Erythroblast (primary cell): Measurements from ENCODE around the gene FAM161B.
"Not testable (repeated sequence)": the region's sequence is repeated elsewhere in the genome, so short reads cannot be mapped to it uniquely, and the experiment has no call there.

ENCODE experiments used
- DNase-seq, 2 experiments: peaks; one replicate each; lab custom pipeline; 2025; lab: John Stamatoyannopoulos, UW
- GATA1 ChIP-seq: IDR thresholded peaks from 2 replicates; pipeline ENCODE4 v1.6.1; 2011; ENCODE audit warnings: low read depth, mild to moderate bottlenecking, control low read depth, low read length, moderate library complexity
- POLR2A ChIP-seq: IDR thresholded peaks from 2 replicates; pipeline ENCODE4 v1.6.1; 2011; ENCODE audit warnings: mild to moderate bottlenecking, low read length

FAM161B gene, protein sequence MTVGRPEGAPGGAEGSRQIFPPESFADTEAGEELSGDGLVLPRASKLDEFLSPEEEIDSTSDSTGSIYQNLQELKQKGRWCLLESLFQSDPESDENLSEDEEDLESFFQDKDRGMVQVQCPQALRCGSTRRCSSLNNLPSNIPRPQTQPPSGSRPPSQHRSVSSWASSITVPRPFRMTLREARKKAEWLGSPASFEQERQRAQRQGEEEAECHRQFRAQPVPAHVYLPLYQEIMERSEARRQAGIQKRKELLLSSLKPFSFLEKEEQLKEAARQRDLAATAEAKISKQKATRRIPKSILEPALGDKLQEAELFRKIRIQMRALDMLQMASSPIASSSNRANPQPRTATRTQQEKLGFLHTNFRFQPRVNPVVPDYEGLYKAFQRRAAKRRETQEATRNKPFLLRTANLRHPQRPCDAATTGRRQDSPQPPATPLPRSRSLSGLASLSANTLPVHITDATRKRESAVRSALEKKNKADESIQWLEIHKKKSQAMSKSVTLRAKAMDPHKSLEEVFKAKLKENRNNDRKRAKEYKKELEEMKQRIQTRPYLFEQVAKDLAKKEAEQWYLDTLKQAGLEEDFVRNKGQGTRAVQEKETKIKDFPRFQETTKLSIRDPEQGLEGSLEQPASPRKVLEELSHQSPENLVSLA

DNA sequence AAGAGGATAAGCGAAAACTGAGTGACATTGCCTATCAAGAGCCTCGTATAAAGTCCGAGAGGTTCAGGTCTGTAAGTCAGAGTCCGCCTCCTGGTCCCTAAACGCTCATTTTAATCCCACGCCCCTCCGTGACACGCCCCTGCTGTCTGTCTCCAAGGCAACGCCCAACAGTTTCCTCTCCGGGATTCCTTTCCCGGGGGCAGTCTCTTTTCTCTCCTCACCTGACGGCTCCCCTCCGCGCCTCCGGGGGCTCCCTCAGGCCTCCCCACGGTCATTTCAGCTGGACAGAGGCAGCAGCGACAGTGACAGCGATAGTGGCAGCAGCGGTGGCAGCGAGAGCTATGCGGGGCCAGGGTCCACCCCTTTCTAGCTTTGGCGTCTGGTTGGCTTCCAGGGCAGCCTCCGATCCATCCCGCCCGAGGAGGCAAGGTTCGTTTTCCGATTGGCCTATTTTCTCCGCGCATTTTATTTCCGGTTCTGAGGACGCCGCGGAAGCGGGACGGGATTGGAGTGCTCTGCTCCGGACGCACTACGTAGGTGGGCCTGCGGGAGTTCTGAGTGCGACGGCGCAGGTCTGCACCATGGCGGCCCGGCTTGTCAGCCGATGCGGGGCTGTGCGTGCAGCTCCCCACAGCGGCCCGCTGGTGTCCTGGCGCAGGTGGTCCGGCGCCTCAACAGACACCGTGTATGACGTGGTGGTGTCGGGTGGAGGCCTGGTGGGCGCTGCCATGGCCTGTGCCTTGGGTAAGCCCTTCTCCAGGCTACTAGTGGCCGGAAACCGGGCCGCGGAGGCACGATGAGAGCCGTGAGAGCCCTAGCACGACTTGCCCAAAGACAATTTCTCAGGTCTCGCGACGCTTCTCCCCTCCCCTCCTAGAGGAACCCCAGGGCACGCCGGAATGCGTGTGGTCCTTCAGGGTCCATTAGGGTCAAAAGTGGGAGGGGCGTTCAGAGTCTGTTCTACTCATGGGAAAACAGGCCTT is at the start of gene FAM161B, which contains the start of gene COQ6:
Gene FAM161B (minus strand): TSS at position 343 of the 983 bp plus-strand sequence. CDS start 68 bp downstream, at position 275.
Gene COQ6 (plus strand): TSS at position 551 of the 983 bp plus-strand sequence. CDS start 31 bp downstream, at position 582.
- TF ChIP-seq POLR2A (peak; percentile 93), GATA1 (no peak)
- peak; percentile 96 for DNase-seq

DNA sequence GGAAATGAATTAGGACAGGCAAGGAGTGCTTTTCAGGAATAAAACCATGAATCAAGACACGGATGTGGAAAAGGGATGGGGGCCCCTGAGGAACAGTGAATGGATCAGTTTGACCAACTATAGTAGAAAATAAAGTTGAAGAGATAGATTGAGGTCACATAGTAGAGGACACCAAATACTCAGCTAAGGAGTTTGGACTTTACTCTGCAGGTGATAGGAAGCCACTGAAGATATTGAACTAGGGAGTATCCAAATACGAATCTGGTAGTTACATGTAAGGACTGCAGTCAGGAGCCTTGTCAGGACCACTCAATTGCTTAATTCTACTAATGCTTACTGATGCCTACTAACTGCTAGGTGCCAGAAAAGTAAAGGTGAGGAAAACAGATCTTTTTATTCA is 48.8 kb upstream of the FAM161B start:
- TF ChIP-seq POLR2A (no peak), GATA1 (no peak)
- no peak for DNase-seq

DNA sequence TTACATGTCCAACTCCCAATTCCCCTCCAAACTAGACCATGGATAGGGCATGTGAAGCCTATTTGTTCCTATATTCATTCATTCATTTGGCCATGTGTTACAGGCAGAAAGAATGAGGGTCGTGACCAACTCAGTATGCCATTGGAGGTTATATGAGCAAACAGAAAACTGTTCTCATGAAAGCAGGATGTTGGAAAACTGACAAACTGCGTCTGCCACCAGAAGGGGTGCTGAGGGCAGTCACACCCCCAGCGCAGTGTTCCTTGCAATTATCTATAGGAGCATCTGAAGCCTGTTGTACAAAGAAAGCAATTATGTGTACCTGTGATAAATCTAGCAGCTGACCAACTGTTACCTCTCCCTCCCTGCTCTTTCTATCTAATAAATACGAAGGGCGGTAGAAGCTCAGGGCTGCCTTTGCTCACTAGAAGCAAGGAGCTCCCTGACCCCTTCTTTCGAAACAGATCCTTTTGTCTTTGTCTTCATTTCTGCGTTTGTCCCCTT is 48.1 kb upstream of the FAM161B start:
- DNase-seq = no peak

DNA sequence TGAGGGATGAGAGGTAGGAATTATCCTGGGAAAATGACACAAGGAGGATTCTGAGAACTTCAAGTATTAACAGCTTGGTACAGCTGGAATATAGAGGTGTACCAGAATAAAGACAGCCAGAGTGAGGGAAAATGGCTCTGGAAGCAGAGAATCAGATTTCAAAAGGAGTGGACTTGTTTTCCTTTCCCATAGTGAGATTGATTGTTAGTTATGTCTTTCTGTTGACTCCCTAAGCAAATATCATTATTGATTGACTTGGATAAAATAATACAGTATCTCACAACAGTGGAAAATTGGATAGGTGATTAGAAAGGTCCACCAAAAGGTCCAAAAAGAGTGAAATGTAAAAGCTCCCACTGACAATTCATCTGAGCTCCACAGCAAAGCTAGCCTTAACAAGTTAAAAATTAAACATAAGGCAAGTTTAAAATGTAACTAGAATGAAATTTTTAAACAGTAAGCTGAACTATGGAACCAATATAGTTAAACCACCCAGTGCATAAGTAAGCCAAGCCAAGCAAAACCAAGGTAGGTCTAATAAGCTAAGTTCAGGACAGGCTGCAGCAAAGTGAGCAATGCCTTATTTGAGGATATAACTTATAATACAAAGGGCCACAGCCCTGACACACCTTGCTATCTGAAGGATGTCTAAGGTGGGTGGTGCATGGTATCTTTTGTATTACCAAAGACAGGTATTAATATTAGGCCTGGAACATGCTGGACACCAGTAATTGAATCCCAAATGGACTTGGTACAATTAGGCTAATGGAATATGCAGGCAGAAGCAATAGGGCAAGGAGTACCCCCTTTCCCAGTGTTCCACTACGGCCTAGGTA is 47.4 kb upstream of the FAM161B start:
- TF ChIP-seq GATA1 = no peak
- no peak for TF ChIP-seq POLR2A
- DNase-seq = no peak

More for the DNA sequence above, 48.1 kb upstream of the FAM161B start:
- TF ChIP-seq GATA1 = no peak
- no peak for TF ChIP-seq POLR2A

DNA sequence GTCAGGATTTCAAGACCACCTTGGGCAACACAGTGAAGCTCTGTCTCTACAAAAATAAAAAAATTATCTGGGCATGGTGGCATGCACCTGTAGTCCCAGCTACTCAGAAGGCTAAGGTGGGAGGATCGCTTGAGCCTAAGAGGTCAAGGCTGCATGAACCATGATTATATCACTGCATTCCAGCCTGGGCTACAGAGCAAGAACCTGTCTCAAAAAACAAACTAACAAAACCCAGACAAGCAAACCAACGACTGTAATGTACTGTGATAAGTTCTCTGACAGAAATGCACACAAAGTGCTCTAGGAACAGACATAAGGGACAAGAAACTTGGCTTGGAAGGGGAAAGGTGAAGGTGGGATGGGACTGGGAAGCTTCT is 46.8 kb upstream of the FAM161B start:
- no peak for DNase-seq

DNA sequence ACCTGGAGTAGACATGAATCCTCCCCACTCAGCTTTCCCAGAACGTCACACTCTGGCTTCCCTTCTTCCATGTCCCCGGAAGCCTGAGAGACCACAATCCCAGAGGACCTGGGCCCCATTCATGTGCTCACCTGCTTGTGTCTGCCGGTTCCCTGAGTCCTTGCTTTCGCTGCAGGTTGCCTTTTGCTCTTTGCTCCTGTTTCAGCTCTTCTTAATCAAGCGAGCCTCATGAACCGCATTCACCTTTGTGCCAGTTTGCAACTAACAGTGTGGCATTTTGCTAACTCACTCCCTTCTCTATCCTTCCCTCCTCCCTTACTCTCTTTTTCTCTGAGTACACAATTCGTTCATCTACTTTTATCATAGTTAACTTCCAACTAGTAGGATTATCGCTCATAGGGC is 46.1 kb upstream of the FAM161B start:
- no peak for DNase-seq
- TF ChIP-seq POLR2A (no peak), GATA1 (no peak)

More for the DNA sequence above, 46.8 kb upstream of the FAM161B start:
- no peak for TF ChIP-seq POLR2A
- TF ChIP-seq GATA1 = no peak

DNA sequence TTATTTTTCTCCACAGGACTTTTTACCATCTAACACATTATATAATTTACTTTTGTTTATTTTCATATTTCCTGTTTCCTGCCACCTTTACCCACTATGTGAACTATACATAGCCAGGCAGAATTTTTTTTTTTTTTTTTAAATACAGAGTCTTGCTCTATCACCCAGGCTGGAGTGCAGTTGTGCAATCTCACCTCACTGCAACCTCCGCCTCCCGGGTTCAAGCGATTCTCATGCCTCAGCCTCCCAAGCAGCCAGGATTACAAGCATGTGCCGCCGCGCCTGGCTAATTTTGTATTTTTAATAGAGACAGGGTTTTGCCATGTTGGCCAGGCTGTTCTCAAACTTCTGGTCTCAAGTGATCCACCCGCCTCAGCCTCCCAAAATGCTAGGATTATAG is 45.0 kb upstream of the FAM161B start:
- not testable (repeated sequence) for DNase-seq

DNA sequence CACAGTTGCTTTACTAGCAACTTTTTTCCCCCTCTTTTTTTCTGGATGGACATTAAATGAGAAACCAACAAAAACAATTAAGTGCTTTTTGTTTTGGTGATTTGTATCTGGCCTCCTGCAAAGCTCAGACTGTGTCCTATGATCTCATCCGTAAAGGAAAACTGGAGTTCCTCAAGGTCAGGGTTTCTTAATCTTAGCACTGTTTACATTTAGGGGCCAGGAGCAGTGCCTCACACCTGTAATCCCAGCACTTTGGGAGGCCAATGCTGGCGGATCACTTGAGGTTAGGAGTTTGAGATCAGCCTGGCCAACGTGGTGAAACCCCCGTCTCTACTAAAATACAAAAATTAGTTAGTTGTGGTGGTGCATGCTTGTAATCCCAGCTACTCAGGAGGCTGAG is 41.2 kb upstream of the FAM161B start:
- TF ChIP-seq GATA1 (no peak), POLR2A (no peak)
- DNase-seq = no peak

DNA sequence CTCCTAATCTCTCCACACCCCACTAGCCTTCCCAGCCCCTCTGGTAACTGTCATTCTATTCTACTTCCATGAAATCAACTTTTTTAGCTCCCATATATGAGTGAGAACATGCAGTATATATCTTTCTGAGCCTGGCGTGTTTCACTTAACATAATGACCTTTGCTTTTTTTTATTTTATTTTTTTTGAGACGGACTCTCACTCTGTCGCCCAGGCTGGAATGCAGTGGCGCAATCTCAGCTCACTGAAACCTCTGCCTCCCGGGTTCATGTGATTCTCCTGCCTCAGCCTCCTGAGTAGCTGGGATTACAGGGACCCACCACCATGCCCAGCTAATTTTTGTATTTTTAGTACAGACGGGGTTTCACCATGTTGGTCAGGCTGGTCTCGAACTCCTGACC is 38.8 kb upstream of the FAM161B start:
- not testable (repeated sequence) for DNase-seq

DNA sequence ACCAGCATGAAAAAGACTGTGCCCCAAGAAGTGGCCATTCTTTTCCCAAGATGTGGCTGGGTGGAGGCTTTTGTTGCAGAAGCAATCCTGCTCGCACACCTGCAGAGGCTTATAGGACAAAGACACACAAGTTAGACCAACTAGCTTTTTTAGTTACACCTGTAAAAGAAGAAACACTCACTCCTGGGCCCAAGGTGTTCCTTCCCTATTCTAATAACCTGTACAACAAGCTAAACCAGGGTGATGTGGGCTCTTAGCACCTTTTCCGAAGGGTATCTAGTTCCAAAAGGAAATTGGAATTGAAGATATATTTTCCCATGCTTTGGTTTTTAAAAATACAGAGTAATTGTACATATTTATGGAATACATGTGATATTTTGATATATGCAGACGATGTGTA is 38.2 kb upstream of the FAM161B start:
- no peak for TF ChIP-seq GATA1
- TF ChIP-seq POLR2A = no peak
- DNase-seq = no peak

DNA sequence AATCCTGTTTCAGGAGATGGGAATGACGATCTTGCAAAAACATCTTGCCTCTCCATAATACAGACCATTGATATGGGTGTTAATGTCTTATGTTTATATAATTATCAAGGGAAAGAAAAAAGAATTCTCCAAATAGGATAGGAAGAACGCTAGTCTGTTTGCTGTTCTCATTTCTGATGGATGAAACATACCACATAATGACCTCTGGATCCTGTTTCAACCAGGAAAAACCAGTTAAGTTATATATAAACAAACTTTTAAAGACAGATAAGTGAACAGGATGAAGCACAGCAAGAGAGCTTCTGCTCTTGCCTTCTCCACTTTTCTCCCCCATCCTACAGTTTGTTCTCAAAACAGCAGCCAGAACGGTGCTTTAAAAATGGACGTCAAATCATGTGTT is 28.0 kb upstream of the FAM161B start:
- TF ChIP-seq GATA1 = no peak
- no peak for DNase-seq

DNA sequence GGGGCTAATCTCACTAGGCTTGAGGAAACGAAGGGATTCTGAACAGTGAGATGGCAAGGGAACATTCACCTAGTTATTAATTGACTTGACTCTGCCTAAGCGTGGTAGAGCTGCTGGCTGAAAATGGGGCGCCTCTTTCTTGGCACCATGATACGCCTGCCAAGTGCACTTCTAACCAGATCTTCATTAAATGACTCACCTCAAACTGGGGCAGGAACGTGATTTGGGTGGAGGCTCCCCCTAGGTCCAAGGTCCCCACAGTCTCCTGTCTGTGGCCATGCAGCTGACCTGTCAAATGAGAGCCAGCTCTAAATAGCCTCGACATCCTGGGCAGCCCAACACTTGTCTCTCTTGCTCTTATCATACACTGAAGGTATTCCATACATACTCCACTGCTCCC is 26.2 kb upstream of the FAM161B start:
- no peak for TF ChIP-seq GATA1
- no peak for TF ChIP-seq POLR2A
- no peak for DNase-seq

DNA sequence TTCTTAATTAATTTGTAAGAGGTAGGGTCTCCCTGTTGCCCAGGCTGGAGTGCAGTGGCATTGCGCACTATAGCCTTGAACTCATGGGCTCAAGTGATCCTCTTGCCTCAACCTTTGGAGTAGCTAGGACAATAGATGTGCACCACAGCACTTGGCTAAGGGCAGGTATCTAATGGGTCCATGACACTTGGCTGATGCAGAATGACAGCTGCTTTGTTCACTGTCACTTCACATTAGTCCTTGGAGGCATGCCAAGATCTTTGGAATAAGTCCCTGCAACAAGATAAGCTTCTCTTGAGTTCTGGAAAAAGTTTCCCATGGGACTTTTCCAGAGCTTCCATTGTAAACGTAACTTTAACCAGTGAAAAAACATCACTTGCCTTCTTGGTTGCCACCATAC is 23.6 kb upstream of the FAM161B start:
- TF ChIP-seq GATA1 (no peak), POLR2A (no peak)
- DNase-seq = peak; percentile 12 to 15
